GM18526 (cell line): ENCODE measurements around the gene NT5DC4.

ENCODE experiments used
- POLR2A ChIP-seq: IDR thresholded peaks from 3 replicates; pipeline ENCODE4 v1.6.1; 2011; ENCODE audit not compliant: insufficient read length; ENCODE audit errors: extremely low read depth

NT5DC4 gene

DNA sequence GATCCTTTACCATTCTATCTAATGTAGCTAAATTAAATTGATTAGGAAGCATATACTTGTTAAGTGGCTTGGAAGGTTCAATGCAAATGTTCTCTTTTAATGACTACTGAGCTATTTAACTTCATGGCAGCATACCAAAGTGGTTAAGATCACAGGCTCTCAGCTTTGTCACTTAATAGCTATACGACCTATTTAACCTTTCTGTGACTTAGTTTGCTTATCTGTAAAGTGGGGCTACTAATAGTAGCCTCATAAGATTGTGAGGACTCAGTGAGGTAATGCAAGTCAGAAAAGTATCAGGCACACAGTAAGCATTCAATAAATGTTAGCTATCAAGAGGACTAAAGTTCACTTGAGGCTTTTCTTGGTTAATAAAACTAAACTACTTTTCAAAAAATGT lies 39.3 kb downstream of the NT5DC4 start:
- no peak for TF ChIP-seq POLR2A

DNA sequence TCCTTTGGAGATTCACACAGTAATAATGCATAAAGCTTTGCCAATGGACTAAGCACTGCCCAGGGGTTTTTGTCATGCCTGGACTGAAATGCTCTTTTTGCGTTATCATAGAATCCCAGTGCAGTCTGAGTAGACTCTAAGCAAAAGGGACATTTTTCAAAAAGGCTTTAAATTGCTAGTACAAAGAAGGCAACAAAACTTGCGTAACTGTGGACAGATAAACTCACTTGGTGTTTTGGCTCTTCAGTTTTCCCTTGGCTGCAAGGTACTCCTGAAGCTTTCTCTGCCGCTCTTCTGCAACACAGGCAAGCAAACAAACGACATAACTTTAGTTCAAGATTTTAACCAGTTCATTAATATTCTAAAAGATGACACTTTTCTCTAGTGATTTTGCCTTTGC lies 41.5 kb downstream of the NT5DC4 start:
- no peak for TF ChIP-seq POLR2A

DNA sequence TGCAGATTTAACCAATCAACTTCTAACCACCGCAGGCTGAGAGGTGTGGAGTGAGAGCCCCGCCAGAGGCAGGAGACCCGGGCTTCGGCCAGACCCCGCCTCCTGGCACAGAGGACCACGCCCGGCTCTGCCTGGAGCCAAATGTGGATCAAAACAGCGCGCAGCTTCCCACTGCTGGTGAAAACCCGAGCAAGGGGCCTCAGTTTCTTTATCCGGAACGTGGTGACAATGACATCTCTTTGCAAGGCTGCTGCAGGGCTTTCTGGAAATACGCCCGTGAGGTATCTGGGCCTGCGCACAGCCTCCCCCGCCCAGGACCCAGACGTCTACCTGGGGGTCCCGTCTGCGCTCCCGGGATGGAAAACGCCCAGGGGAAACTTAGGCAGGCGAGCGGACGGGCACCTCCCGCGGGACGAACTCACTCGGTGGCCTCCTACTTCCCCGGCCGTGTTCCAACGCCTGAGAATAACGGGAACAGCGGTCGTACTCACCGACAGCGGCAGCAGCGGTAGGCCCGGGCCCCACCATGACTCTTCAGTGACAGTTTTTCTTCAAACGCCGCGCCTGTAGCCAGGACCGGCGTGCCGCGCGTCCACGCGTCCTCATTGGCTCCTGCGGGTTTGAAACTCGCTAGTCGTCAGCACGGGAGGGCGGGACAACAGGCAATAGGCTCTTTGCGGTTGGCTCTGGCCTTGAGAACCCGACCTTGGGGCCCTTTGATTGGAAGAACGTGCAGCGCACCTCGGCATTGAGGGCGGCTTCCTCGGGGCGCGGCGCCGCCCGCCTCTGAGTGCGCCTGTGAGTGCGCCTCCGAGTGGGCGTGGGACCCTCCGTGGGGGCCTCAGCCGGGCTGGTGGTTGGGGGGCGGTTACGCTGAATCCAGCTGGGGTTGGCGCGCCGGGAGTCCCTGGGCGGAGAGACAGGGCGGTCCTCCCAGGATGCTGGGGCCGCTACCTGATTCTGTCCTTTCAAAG lies 43.5 kb downstream of the NT5DC4 start, which contains the start of gene CKAP2L:
CKAP2L (minus strand) TSS at position 539 of the 974 bp plus-strand sequence; CDS start at position 528, 11 bp downstream.
- no peak for TF ChIP-seq POLR2A

DNA sequence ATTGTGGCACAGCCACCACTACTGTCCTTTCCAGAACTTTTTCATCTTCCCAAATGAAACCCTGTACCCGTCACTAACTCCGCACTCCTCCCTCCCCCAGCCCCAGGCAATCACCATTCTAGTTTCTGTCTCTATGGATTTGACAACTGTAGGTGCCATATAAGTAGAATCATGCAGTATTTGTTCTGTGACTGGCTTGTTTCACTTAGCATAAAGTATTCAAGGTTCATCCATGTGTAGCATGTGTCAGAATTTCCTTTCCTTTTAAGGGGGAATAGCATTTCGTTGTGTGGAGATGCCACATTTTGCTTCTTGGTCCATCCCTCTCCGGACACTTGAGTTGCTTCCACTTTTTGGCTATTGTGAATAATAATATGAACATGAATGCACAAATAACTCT lies 44.4 kb downstream of the NT5DC4 start:
- no peak for TF ChIP-seq POLR2A

DNA sequence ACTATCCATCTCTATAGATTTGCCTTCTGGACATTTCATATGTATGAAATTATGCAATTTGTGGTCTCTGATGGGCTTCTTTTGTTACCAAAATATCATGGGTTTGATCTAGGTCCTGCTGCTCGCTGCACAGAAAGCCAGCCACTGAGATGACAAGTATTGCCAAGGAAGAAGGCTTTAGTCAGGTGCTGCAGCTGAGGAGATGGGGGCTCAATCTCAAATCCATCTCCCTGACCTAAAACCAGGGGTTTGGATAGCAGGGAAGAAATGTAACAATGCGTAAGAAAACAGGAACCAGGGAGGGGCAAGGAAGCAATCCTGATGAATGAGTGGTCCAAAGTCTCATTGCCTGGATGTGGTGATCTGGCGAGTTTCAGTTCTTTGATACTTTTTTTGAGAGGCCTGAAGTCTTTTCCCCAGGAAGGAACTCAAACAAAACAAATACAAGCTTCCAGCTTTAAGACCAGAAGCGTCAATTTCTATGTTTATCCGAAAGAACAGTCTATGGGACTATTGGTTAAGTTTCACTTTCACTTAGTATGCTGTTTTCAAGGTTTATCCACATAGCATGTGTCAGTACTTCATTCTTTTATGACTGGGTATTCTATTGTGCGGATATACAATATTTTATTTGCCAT lies 47.0 kb downstream of the NT5DC4 start:
- no peak for TF ChIP-seq POLR2A

DNA sequence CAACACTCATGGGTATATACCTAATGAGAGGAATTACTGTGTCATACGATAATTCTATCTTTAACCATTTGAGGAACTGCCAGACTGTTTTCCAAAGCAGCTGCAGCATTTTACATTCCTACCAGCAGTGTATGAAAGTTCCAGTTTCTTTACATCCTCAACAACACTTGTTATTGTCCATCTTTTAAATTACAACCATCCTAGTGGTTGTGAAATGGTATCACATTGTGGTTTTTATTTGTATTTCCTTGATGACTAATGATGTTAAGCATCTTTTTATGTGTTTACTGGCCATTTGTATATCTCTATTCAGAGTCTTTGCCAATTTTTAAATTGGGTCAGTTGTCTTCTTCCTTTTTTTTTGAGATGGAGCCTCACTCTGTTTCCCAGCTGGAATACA lies 47.6 kb downstream of the NT5DC4 start:
- no peak for TF ChIP-seq POLR2A

DNA sequence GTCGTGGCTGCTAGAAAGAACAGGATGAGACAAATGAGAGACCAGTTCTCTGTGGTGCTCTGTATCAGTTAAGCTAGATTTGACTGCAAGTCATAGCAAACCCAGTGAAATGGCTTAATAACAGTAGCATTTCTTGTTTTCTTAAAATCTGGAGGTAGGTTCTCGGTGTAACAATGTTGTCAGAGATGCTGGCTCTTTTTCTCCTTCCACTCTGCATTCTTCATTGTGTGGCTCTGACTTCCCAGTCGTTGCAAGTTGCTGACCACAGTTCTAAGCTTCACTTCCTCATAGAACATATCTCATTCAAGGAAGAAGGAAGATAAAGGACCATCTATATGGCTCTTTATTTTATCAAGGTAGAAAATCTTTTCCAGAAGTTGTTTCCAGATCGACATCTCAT lies 51.5 kb downstream of the NT5DC4 start:
- TF ChIP-seq POLR2A = no peak

DNA sequence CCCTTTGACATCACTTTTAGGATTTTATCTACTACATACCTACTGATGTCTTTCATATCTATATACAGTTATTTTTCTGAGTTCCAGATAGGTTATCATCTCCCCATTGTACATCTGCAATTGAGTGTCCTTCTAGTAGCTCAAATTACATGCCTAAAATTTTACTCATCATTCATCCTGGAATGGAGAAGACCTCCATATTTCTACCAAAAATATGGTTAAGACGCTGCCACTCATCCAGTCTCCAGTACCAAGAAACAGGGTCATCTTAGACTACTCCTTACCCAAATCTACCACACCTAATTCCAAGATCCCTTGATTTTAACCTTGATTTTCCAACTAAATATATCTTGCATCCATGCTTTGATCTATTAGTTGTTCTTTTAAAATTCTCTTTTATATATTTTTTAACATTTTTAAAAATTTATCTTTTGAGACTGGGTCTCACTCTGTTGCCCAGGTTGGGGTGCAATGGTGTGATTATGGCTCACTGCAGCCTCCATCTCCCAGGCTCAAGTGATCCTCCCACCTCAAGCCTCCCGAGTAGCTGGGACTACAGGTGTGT lies 52.2 kb downstream of the NT5DC4 start:
- TF ChIP-seq POLR2A = no peak

DNA sequence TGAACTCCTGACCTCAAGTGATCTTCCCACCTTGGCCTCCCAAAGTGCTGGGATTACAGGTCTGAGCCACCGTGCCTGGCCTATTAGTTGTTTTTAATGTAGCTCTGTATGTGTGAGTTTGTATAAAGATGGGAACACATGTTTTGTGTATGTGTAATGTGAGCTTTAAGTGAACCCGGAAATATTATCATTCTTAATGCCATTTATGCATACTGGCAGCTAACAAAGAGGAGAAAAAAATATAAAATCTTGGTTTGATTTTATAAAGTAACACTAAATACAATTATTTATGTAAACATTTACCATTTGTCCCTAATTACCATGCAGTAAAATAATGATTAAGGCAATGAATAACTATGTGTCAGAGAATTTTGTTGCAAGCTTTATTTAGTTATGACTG lies 52.7 kb downstream of the NT5DC4 start:
- no peak for TF ChIP-seq POLR2A

DNA sequence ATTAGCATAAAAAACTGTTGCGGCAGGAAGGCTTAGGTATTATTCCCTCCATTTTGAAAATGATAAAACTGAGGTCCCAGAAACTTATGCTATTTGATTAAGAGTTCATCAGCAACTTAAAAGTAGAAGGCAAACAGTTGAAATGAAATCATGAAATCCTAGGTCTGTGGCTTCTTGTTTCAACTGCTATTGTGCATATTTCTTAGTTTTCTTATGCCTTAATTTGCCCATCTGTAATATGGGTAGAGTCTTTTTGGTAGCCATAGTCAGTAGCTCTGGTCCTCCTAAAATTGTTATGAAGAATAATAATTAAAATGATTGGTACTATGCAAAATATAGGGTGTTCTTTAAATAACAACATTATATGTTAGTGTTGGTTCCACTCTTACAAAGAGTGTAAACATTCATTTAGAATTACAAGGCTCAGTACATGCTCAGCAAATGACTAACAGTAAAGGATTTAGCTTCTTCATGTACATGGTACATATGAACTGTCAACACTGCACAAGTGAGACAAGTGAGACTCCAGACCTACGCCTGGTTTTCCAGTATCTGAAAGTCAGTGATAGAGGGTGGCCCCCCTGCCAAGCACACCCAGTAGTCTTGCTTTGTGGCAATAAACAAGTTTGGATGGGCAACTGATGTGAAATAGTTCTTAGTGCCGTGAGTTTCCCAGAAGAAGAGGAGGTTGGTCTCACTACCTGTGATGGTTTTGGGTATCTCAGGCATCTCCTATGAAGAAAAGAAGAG lies 53.9 kb downstream of the NT5DC4 start:
- no peak for TF ChIP-seq POLR2A

DNA sequence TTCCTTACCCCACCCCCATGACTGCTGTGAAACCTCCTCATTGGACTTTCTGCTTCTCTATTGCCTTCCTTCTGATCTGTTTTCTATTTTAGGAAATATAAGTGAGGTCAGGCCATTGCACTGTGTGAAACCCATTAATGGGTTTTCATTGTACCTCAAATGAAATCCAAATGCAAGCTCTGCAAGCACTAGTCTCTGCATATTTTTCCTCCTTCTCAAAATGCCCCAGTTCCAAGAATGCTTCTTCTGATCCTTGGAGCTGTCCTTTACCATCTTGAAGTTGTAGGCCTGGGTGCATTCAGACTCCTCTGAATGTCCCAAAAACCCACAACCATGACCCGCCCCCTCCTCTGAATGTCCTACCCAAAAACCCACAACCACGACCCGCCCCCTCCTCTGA lies 55.3 kb downstream of the NT5DC4 start:
- no peak for TF ChIP-seq POLR2A

DNA sequence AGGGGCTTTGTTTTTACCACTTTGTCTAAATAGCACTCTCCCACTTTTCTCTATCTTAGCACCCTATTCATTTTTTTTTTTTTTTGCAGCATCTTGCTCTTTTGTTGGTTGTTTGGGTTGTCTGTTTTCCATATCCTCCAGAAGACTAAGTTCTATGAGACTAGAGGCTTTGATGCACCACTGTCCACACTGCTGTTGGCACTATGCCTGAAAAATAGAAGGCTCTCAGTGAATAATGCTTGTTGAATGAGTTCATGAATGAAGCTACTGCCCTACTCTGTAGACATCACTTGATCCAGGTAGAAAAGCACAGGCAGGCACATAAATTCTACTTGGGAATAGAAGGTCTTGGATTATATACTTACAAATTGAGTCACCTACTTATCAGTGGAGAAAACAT lies 56.2 kb downstream of the NT5DC4 start:
- TF ChIP-seq POLR2A = no peak

DNA sequence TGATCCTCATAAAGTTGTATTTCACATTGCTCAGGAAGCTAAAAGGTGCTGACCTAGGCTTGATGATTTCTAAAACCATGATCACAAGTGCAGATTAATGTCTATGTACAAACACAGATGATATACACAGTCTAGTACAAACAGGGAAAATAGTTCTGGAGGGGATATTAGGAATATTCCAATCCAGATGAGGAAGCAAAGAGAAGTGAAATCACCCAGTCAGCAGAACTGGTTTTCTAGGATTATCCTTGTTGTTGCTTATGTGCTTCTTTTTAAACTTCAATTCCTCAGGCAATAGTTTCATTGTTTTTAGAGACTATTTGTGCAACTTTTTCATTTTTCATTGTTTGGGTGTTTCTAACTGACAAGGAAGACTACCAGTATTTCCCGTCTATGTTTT lies 58.8 kb downstream of the NT5DC4 start:
- TF ChIP-seq POLR2A = no peak

DNA sequence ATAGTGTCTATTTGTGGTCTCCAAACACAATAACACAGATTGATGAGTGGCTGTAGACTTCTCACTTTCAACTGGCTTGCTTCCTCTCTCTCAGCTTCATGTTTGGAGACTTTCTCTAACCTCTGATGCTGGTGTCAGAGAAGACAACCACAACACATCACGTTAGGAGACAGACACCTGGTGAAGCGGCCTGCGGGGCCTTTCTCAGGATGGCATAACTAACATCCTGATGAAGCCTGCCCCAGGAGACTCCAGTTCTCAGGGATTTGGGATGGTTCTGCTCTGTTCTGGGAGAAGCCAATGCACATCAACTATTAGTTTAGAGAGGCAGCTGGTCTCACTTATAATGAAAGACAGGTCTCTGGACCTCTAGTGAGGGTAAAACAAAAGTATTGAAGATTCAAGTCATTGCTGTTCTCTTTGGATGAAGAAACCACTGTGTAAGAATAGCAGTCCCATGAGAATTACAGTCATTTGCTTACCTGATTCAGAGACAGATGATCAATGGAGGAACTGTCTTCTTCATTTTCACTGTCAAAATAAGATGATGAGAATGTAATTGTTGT lies 61.5 kb downstream of the NT5DC4 start:
- no peak for TF ChIP-seq POLR2A

DNA sequence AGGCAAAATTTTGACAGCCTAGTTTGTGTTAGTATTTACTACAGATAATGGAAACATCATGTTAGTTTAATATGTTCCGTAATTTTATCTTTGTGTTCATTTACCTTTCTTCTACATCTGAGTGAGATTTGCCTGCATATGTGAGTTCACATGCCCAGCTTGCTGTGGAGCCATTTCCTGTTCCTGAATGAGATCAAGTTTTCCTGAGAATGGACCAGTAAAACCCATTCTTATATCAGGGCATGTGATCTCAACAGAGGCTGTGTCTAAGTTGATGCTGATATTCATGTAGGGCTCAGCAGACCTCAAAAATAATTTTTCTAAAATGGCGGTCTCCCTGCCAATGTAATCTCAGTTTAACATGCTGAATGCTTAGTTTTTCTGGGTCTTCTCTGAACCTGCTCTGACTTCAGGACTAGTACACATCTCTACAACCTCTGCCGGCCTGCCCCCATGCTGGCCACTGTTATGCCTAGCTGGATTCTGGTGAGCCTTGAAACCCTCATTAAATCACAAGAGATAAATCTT lies 62.4 kb downstream of the NT5DC4 start:
- no peak for TF ChIP-seq POLR2A
